ENCODE data around the gene ST3GAL3.

GRCh38 chr1:43660355-43660754 lies 47.0 kb upstream of the ST3GAL3 start:
- TF ChIP-seq CTCF (conservative IDR thresholded peaks at IDR 0.05; ENCODE audit: low read depth in 2 of 2) = no peak
- peak; percentile 57 for TF ChIP-seq CREB1 (CRISPR knock-in tag; IDR thresholded peaks at IDR 0.05; ENCODE audit: low read depth)
- TF ChIP-seq EZH2 (IDR thresholded peaks at IDR 0.05; ENCODE audit: low read depth, unreplicated experiment) = no peak
- TF ChIP-seq STAT1 (IDR thresholded peaks at IDR 0.05; ENCODE audit: unreplicated experiment) = no peak
- TF ChIP-seq POLR2AphosphoS5 (IDR thresholded peaks at IDR 0.05; ENCODE audit: low read depth) = peak; percentile 41; the same call in 1 of the 2 replicates
- no peak for TF ChIP-seq EZH2phosphoT487 (IDR thresholded peaks at IDR 0.05; ENCODE audit: unreplicated experiment)
- TF ChIP-seq ZNF331 (CRISPR knock-in tag; IDR thresholded peaks at IDR 0.05; ENCODE audit: low read depth) = no peak
- no peak for TF ChIP-seq ZNF114 (CRISPR knock-in tag; IDR thresholded peaks at IDR 0.05)
- TF ChIP-seq ETS1 (IDR thresholded peaks at IDR 0.05) = no peak
- TF ChIP-seq REST (IDR thresholded peaks at IDR 0.05; ENCODE audit: unreplicated experiment) = no peak
- TF ChIP-seq JUNB (IDR thresholded peaks at IDR 0.05; ENCODE audit: unreplicated experiment) = no peak

All from GM23338 (cell line).